ENCODE data around the gene LPGAT1. TPM values are rescaled to one million over a fixed set of nuclear protein-coding genes. Genes with fewer than 3 reads are reported as not detected.

The LPGAT1 gene
- total and polyA plus RNA-seq, 2 donors (not counting 3 experiments of a cell fraction or from before 2014, with no cell fraction given): 6.1 to 46.0 TPM

GRCh38 chr1:211816586-211816985 lies 14.0 kb downstream of the LPGAT1 start:
- Histone ChIP-seq H2AFZ (ENCODE audit: low read depth, low read length) (no peak overlapping the region), H3K9me1 (replicated peaks; ENCODE audit: control insufficient read depth, extremely low read depth, insufficient read depth, low read length) (no peaks in the 10 kb centered on the region), H3K4me2 (ENCODE audit: insufficient read depth, low read length) (no peak overlapping the region), H3K27me3 (ENCODE audit: control insufficient read depth in 2 of 2, insufficient read depth in 2 of 2, low read length in 2 of 2) (no peaks in the 10 kb centered on the region), H3K27ac (ENCODE audit: insufficient read depth, low read depth, low read length) (no peak overlapping the region), H3K9ac (replicated peaks; ENCODE audit: extremely low read depth, insufficient read depth, low read length) (no peak overlapping the region), H3K4me3 (replicated peaks in 1 of 3; ENCODE audit: insufficient read depth in 1 of 3, low read depth in 1 of 3, low read length in 3 of 3) (no peak overlapping the region), H3K4me1 (ENCODE audit: control insufficient read depth, extremely low read depth, insufficient read depth, low read length) (no peaks in the 10 kb centered on the region), H3K79me2 (ENCODE audit: control insufficient read depth, insufficient read depth, low read length) (no peaks in the 10 kb centered on the region), H3K9me3 (replicated peaks; ENCODE audit: control insufficient read depth, insufficient read depth, low read length) (no peaks in the 10 kb centered on the region), H3K36me3 (ENCODE audit: control insufficient read depth in 2 of 2, extremely low read depth in 1 of 2, insufficient read depth in 2 of 2, low read length in 2 of 2) (no peaks in the 10 kb centered on the region), H4K20me1 (replicated peaks; ENCODE audit: control insufficient read depth, extremely low read depth, insufficient read depth, low read length) (no peaks in the 10 kb centered on the region)
- POLR2A ChIA-PET: no interaction called here
- intact Hi-C loops (cut with micrococcal nuclease) (no loop called here), dilution Hi-C loops (cut with MboI; ENCODE audit: extremely low pct_ligation_motif_present, low sequenced_read_pairs) (no loop called here)
- BruUV-seq (replicated peaks): no TSS peak
- TF ChIP-seq FOS (IDR thresholded peaks at IDR 0.05; ENCODE audit: borderline replicate concordance, insufficient read depth, low read length): no peak
- no peak for DNase-seq (ENCODE audit: low read depth, low spot score)
- CTCF ChIA-PET: interaction anchor here (0.9 to 3.0 kb wide), 7 partner anchors 19 to 639 kb away, joined by 3 to 9 read pairs (median 3); no protein-coding TSS in a partner anchor
- FAIRE-seq: no peak

DNA sequence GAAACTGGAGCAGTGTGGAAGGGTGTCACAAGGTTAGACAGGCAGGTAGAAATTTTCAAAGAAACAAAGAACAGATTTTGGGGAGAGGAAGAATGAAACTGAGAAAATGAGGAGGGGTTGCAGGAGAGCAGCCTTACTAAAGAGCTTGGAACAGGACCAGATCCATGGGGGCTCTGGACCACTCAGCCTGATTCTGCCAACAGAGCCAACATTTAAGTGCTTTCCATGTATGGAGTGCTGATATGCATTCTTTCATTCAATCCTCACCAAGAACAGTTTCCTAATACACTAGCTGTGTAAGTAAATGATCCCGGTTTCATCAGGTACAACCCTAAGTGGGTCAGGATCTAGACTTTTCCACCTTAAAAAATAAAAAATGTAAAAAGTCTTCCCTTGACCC lies 16.2 kb downstream of the LPGAT1 start:
- Histone ChIP-seq H4K20me1 (replicated peaks; ENCODE audit: control insufficient read depth, extremely low read depth, insufficient read depth, low read length) (no peaks in the 10 kb centered on the region), H3K9me1 (replicated peaks; ENCODE audit: control insufficient read depth, extremely low read depth, insufficient read depth, low read length) (no peaks in the 10 kb centered on the region), H2AFZ (ENCODE audit: low read depth, low read length) (no peak overlapping the region), H3K27ac (ENCODE audit: insufficient read depth, low read depth, low read length) (no peak overlapping the region), H3K9ac (replicated peaks; ENCODE audit: extremely low read depth, insufficient read depth, low read length) (no peak overlapping the region), H3K4me2 (ENCODE audit: insufficient read depth, low read length) (no peak overlapping the region), H3K9me3 (replicated peaks; ENCODE audit: control insufficient read depth, insufficient read depth, low read length) (no peaks in the 10 kb centered on the region), H3K4me3 (replicated peaks in 1 of 3; ENCODE audit: insufficient read depth in 1 of 3, low read depth in 1 of 3, low read length in 3 of 3) (no peak overlapping the region), H3K79me2 (ENCODE audit: control insufficient read depth, insufficient read depth, low read length) (no peaks in the 10 kb centered on the region), H3K4me1 (ENCODE audit: control insufficient read depth, extremely low read depth, insufficient read depth, low read length) (peaks cover 2% of the 10 kb centered on the region), H3K27me3 (ENCODE audit: control insufficient read depth in 2 of 2, insufficient read depth in 2 of 2, low read length in 2 of 2) (no peaks in the 10 kb centered on the region), H3K36me3 (ENCODE audit: control insufficient read depth in 2 of 2, extremely low read depth in 1 of 2, insufficient read depth in 2 of 2, low read length in 2 of 2) (no peaks in the 10 kb centered on the region)
- CTCF ChIA-PET: interaction anchor here (0.8 to 3.0 kb wide), 3 partner anchors 96 to 134 kb away, joined by 3 to 9 read pairs (median 8); no protein-coding TSS in a partner anchor
- TF ChIP-seq JUN (IDR thresholded peaks at IDR 0.05; ENCODE audit: borderline replicate concordance, insufficient read depth, insufficient read length, low read depth) (no peak), POLR2AphosphoS5 (IDR thresholded peaks at IDR 0.05; ENCODE audit: insufficient read depth, low read depth, low read length) (no peak), POLR2A (IDR thresholded peaks at IDR 0.05; ENCODE audit: low read depth, low read length) (no peak), CTCF (IDR thresholded peaks at IDR 0.05; ENCODE audit: extremely low read depth in 1 of 2, insufficient read depth in 1 of 2, low read depth in 1 of 2, low read length in 2 of 2) (no peak), EZH2 (IDR thresholded peaks at IDR 0.05; ENCODE audit: borderline replicate concordance, low read depth, low read length, severe bottlenecking) (no peak), MYC (IDR thresholded peaks at IDR 0.05; ENCODE audit: low read depth, low read length) (no peak), GATA2 (IDR thresholded peaks at IDR 0.05; ENCODE audit: insufficient read depth, insufficient read length, low read depth, low read length) (no peak), FOS (IDR thresholded peaks at IDR 0.05; ENCODE audit: borderline replicate concordance, insufficient read depth, low read length) (no peak)
- TF ChIP-seq, protein P1, sequence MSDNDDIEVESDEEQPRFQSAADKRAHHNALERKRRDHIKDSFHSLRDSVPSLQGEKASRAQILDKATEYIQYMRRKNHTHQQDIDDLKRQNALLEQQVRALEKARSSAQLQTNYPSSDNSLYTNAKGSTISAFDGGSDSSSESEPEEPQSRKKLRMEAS (IDR thresholded peaks at IDR 0.05; ENCODE audit: insufficient read depth, insufficient read length): no peak
- DNase-seq (ENCODE audit: low read depth, low spot score) (no peak), FAIRE-seq (no peak)
- BruUV-seq (replicated peaks): no TSS peak
- POLR2A ChIA-PET: no interaction called here
- intact Hi-C loops (cut with micrococcal nuclease) (no loop called here), dilution Hi-C loops (cut with MboI; ENCODE audit: extremely low pct_ligation_motif_present, low sequenced_read_pairs) (no loop called here)
